Measurements from ENCODE around the gene FLNA.
A peak's percentile ranks its signal among the peaks of the same experiment; 100 is the strongest.

The FLNA gene

DNA sequence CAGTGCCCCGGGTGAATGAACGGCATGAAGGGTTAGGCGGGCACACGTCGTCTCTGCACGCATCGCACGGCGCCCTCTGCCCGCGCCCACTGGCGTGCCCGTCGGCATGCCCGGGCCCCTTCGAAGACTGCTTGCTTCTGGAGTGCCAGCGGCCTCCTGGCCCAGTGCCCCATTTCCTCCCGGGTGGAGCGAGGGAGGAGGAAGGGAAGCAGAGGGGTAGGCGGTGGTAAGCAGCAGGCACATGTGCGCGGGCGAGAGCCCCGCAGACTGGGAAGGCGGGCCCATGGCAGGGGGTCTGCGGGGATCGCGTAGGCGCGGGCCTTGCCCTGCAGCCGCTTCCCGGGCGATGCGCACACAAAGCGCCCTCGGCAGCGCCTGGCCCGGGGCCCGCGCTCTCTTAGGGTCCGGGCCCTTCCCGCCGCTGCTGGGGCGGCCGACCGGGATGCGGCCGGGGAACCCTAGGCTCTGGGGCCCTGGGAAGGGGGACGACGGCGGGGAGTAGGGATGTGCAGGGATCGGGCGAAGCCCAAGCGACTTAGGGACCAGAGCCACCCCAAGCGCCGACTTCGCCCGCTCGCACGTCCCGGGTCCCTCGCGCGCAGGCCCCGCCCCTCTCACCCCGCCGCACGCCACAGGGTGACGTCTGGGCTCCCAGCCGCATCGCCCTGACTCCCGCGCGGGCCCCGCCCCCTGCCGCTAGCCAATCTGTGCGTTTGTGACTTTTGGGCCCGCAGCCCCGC, 3.8 kb upstream of the FLNA start:
- no peak for DNase-seq (ENCODE audit: low spot score)

GRCh38 chrX:154376774-154377173, 2.3 kb upstream of the FLNA start:
- no peak for DNase-seq (ENCODE audit: low spot score)

GRCh38 chrX:154375156-154375504, 696 bp upstream of the FLNA start:
- no peak for DNase-seq (ENCODE audit: low spot score)

DNA sequence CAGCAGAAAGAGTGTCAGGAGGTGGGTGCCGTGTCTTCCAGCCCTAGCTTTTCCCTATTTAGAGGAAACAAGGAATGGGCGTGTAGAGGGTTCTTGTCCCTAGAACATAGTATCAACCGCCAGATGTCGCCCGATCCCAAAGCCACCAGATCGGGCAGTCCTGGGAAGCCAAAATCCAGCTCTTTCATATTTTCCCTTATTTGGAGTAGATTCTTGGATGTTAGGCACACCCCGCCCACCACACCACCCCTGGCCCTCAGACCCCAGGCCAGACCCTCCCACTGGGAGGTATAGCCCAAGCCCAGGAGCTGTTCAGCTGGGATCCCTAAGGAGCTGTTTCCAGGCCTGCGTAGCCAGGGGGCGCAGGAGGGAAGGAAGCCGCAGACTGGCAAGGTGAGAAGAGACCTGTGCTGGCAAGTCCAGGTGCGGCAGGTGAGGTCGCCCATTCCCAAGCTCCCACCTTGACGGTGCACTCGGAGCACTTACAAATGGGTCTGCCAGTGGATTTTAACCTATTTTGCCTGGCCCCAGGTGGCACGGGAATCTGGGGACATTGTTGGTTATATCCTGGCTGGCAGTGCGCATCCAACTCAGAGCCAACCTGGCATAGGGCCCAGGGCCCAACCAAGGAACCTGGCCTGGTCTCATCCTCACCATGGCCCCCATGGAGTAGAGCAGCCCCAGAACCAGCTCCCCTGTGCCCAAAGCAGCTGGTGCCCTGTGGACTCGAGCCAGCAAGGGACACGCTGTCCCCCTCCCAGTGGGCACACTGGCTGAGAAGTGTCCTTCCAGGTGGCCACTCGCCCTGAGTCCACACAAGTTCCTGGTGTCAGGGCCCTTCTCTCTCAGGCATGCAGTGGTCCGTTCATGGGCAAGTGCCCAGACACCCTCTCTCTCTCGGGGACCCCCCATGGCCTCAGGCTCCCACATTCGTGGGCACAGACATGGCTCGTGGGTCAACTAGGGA, 811 bp downstream of the FLNA start:
- DNase-seq (ENCODE audit: low spot score): peak; percentile 64

GRCh38 chrX:154372612-154373022, 1.8 kb downstream of the FLNA start:
- no peak for DNase-seq (ENCODE audit: low spot score)

GRCh38 chrX:154371789-154372300, 2.6 kb downstream of the FLNA start:
- no peak for DNase-seq (ENCODE audit: low spot score)

DNA sequence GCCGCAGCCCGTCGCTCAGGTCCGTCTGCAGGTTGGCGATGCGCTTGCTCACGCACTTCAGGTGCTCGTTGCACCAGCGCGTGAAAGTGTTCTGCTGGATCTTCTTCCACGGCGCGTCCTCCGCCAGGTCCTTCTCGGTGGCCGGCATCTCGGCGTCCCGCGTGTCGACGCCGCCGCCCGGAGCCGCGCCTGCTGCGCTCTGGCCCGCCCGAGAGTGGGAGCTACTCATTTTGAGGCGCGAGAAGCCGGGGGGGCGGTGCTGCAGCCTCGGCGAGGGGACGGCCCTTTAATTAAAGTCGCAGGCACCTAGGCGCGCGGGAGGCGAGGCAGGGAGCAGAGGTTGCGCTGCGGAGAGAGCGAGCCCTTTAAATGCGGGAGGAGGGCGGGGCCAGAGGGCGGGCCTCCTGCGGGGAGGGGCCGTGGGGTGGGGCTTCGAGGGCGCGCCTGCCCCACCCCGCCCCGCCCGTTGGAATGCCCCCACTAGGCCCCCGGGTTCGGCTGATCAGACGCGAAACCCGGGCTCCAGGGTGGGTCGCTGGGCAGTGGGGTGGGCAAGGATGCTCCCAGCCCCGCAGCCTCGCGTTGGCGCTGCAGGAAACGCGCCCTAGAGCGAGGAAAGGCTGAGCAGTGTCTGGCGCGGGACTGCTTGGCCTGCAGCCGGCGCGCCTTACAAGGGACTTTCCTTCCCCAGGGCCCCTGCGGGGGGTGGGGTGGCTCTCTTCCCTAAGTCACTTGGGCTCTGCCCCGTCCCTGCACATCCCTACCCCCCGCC, 3.2 kb downstream of the FLNA start:
- DNase-seq (ENCODE audit: low spot score): peak; percentile 84

- DNase-seq (ENCODE audit: low spot score): no peak
Observed at GRCh38 chrX:154370300-154371016, 4.0 kb downstream of the FLNA start.

GRCh38 chrX:154369449-154370299, 4.8 kb downstream of the FLNA start:
- DNase-seq (ENCODE audit: low spot score): peak; percentile 82

DNA sequence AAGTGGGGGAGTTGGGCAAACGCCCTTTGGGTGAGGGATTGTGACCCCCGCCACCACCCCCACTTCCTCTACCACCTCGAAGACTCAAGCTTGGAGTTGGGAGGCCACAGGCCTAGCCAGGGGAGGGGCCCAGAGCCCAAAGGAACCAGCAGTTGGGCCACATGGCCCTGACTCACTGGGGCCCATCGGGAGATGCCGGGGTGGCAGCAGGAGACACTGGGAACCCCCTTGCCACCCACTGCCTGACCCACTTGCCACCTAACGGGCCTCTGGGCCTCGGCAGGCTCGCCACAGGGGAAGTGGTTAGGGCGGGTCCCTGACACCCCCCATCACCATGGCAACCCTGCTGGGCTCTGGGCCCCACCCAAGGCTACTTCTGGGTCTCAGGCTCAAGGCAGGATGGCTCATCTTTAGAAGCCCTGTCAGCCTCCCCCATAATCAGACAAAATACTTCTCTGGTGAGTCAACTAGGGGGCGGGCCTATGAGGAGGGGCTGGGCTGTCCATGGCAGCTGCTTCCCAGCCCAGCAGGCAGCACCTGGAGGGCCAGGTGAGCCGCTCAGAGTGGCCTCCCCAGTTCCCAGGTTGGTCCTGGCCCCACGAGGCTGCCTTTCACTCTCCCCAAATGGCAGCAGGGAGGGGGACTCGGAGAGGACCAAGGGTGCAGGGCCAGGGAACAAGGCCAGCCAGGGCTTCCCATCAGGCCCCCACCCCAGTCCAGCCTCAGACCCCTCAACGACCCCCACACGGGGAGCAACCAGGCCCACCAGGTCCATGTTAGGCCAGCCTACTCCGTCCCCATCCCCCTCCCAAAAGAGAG, 5.6 kb downstream of the FLNA start:
- peak; percentile 80 for DNase-seq (ENCODE audit: low spot score)

DNA sequence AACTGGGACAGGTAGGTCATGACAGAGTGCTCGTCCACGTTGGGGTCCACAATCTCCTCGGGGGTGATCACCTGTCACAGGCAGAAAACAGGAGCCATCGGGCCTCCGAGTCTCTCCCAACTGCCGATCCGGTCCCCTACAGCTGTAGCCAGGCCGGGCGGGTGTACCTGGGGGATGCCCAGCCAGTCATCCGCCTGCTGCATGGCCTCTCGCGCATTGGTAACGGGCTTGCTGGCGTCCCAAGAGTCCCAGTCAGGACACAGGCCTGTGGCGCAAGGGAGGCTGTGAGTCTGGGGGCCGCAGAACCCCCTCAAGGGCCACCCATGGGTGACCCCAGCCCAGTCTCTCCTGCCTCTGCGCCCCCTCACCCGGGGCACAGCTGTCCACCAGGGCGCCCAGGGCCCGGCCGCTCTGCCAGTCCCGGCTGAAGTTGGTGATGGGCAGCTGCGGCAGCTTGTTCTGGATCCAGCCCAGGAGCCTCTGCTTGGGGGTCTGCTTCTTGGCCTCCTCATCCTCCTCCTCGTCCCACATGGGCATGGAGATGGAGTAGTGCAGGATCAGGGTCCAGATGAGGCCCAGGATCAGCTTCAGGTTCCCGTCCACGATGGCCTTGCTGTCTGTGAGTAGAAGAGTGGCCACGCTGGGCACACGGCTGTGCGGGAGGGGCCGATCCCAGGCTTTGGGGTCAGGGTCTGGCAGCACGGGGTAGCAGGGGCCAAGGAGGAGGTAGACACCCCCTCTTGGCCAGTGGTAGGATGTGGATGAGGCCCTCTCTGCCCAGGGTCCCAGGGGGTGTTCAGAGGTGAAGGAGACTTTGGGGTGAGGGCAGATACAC, 6.7 kb downstream of the FLNA start:
- no peak for DNase-seq (ENCODE audit: low spot score)

DNA sequence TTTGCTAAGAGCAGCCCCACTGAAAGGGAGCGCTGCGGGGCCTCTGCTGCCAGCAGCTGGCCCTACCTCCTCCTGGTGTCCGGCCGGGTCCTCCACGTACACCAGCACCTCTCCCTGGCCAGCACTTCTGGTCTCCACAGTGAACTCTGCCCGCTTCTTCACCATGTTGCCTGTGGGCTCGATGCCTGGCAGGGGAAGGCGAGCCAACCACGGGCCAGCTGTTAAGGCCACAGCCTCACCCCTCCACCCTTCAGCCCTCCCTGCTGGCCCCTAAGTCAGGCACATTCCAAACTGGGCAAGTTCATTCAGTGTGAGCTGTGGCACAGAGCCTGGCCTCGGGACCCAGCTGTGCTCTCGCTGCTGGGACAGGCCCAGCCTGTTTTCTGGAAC, 7.8 kb downstream of the FLNA start:
- no peak for DNase-seq (ENCODE audit: low spot score)

DNA sequence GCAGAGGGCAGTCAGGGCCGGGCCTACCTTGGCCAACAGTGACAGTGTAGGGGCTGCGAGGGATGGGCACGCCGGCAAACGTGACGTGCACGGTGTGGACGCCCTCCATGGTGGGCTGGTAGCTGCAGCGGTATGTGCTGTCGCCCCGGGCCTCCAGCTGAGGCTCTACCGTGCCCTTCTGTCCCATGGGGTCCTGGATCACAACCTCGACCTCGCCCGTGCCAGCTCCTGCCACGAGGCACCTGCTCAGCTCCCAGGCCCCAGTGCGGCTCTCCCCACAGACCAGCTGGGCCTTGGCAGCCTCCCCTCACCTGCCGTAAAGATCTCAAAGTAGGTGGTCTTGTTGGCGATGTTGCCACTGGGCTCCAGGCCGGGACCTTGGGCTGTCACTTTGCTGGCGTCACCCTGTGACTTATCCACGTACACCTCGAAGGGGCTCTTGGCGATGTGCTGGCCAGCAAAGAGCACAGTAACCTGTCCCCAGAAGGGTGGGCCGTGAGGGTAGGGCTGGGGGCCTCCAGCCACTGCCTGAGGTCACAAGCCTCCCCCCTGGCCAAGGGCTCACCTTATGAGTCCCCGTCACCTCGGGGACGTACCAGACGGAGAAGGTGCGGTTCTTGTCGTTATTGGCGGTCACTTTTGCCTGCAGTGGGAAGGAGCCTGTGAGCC, 8.3 kb downstream of the FLNA start:
- no peak for DNase-seq (ENCODE audit: low spot score)

GRCh38 chrX:154365052-154365600, 9.3 kb downstream of the FLNA start:
- DNase-seq (ENCODE audit: low spot score): no peak

DNA sequence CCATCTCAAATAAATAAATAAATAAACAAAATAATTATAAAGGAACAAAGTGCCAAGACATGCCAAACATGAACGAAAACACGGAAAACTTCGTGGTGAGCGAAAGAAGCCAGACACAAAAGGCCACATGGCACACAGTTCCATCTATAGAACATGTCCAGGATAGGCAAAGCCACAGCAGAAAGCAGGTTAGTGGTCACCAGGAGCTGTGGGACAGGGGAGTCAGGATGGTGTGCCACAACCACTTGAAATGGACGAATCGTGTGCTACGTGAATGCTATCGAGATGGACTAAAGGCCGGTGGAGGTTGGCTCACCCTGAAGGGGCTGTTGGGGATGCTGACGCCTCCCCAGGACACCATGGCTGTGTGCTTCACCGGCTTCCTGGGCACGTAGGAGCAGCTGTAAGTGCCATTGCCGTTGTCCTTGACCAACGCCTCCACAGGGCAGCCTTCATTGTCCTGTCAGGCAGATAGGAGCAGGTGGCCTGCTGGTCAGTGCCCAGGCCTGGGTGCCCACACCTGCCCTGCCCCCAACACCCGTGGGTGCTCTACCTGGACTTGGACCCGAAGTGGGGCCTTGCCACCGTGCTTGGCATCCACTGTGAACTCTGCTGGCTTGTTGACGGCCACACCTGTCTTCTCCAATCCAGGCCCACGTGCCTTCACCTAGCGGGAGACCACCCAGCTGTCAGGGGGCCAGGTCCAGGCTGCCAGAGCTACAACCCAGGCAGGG, 10.6 kb downstream of the FLNA start:
- no peak for DNase-seq (ENCODE audit: low spot score)

GRCh38 chrX:154362085-154362742, 12.2 kb downstream of the FLNA start:
- no peak for DNase-seq (ENCODE audit: low spot score)

All from GM03348 (cell line).